IPS DF 6.9 (cell line): ENCODE data around the gene RIMBP2.
A peak's percentile ranks its signal among the peaks of the same experiment; 100 is the strongest.
"Not testable (repeated sequence)": the region's sequence is repeated elsewhere in the genome, so short reads cannot be mapped to it uniquely, and the experiment has no call there.

Source experiments
- DNase-seq: peaks from one replicate; pipeline ENCODE4 v3.0.0-alpha.2; 2013; ENCODE audit warnings: low read depth, low spot score
- H3K27ac ChIP-seq: one replicate; pipeline ENCODE4 v1.5.1; 2013; ENCODE audit warnings: low read length, control low read depth
- H3K27me3 ChIP-seq: 2 replicates; pipeline ENCODE4 v1.6.1; 2013; ENCODE audit warnings: mild to moderate bottlenecking, low read length; ENCODE audit not compliant: control insufficient read depth, insufficient read depth
- H3K36me3 ChIP-seq: 2 replicates; pipeline ENCODE4 v1.6.1; 2013; ENCODE audit warnings: low read length; ENCODE audit not compliant: control insufficient read depth, insufficient read depth
- H3K4me1 ChIP-seq: 2 replicates; pipeline ENCODE4 v1.6.1; 2013; ENCODE audit warnings: low read length; ENCODE audit not compliant: control insufficient read depth, insufficient read depth
- H3K4me3 ChIP-seq: 2 replicates; pipeline ENCODE4 v1.5.1; 2013; ENCODE audit warnings: mild to moderate bottlenecking, low read length
- H3K9me3 ChIP-seq: 2 replicates; pipeline ENCODE4 v1.6.1; 2013; ENCODE audit warnings: low read length, inconsistent platforms; ENCODE audit not compliant: control insufficient read depth, insufficient read depth
- WGBS: extraction: QIAGEN DNeasy Blood & Tissue Kit; methylation state at CpG from one replicate; pipeline ENCODE4 v1.1.7; 2013; ENCODE audit warnings: mixed read lengths, missing lambda C conversion rate; ENCODE audit not compliant: insufficient read length, insufficient coverage; 5-methylcytosine and 5-hydroxymethylcytosine counted together

The RIMBP2 gene

GRCh38 chr12:130748786-130749185, 32.7 kb upstream of the RIMBP2 start:
- Histone ChIP-seq H3K9me3 (no peaks in the 10 kb centered on the region), H3K27me3 (no peaks in the 10 kb centered on the region), H3K4me1 (no peaks in the 10 kb centered on the region), H3K4me3 (no peak overlapping the region), H3K36me3 (no peaks in the 10 kb centered on the region), H3K27ac (no peak overlapping the region)
- DNase-seq: no peak
- WGBS: no CpG with 5 or more reads among the region's 10 CpGs

- H3K36me3 ChIP-seq: no peaks in the 10 kb centered on the region
- no peaks in the 10 kb centered on the region for H3K4me1 ChIP-seq
- no peaks in the 10 kb centered on the region for H3K27me3 ChIP-seq
- H3K9me3 ChIP-seq: peaks cover 1% of the 10 kb centered on the region; the same call in 1 of the 2 replicates
- WGBS: no CpG with 5 or more reads among the region's 13 CpGs
- DNase-seq: peak; percentile 35
- no peak overlapping the region for H3K27ac ChIP-seq
- H3K4me3 ChIP-seq: no peak overlapping the region
These were observed 32.0 kb upstream of the RIMBP2 start for GRCh38 chr12:130747867-130748740.

GRCh38 chr12:130746546-130746945, 30.4 kb upstream of the RIMBP2 start:
- Histone ChIP-seq H3K27me3 (no peaks in the 10 kb centered on the region), H3K4me3 (no peak overlapping the region), H3K4me1 (no peaks in the 10 kb centered on the region), H3K9me3 (peaks cover 6% of the 10 kb centered on the region), H3K27ac (no peak overlapping the region), H3K36me3 (no peaks in the 10 kb centered on the region)
- DNase-seq: no peak
- no CpG with 5 or more reads among the region's 9 CpGs for WGBS

- Histone ChIP-seq H3K27ac (no peak overlapping the region), H3K4me3 (no peak overlapping the region), H3K27me3 (no peaks in the 10 kb centered on the region), H3K4me1 (no peaks in the 10 kb centered on the region), H3K36me3 (no peaks in the 10 kb centered on the region), H3K9me3 (peaks cover 6% of the 10 kb centered on the region)
- no peak for DNase-seq
- WGBS: 100% methylated on average over 1 of the region's 4 CpGs
These were observed 29.8 kb upstream of the RIMBP2 start for GRCh38 chr12:130745921-130746320.

GRCh38 chr12:130744274-130744673, 28.2 kb upstream of the RIMBP2 start:
- H3K27ac ChIP-seq: no peak overlapping the region
- H3K4me1 ChIP-seq: no peaks in the 10 kb centered on the region
- no peak overlapping the region for H3K4me3 ChIP-seq
- peaks cover 6% of the 10 kb centered on the region for H3K9me3 ChIP-seq
- no peaks in the 10 kb centered on the region for H3K36me3 ChIP-seq
- no peak for DNase-seq
- WGBS: no CpG with 5 or more reads among the region's 5 CpGs
- H3K27me3 ChIP-seq: no peaks in the 10 kb centered on the region

- Histone ChIP-seq H3K4me3 (no peak overlapping the region), H3K36me3 (no peaks in the 10 kb centered on the region), H3K27me3 (no peaks in the 10 kb centered on the region), H3K9me3 (peaks cover 6% of the 10 kb centered on the region), H3K27ac (no peak overlapping the region), H3K4me1 (no peaks in the 10 kb centered on the region)
- WGBS: no CpG with 5 or more reads among the region's 5 CpGs
- DNase-seq: no peak
These were observed 27.5 kb upstream of the RIMBP2 start for GRCh38 chr12:130743606-130744005.

GRCh38 chr12:130743176-130743575, 27.1 kb upstream of the RIMBP2 start:
- H3K9me3 ChIP-seq: peaks cover 6% of the 10 kb centered on the region
- no peaks in the 10 kb centered on the region for H3K27me3 ChIP-seq
- no peak overlapping the region for H3K4me3 ChIP-seq
- no peak for DNase-seq
- H3K36me3 ChIP-seq: no peaks in the 10 kb centered on the region
- WGBS: no CpG with 5 or more reads among the region's 2 CpGs
- no peaks in the 10 kb centered on the region for H3K4me1 ChIP-seq
- H3K27ac ChIP-seq: no peak overlapping the region

GRCh38 chr12:130742716-130743115, 26.6 kb upstream of the RIMBP2 start:
- no peaks in the 10 kb centered on the region for H3K4me1 ChIP-seq
- no peaks in the 10 kb centered on the region for H3K27me3 ChIP-seq
- no peak overlapping the region for H3K27ac ChIP-seq
- 100% methylated on average over 1 of the region's 1 CpG for WGBS
- no peak for DNase-seq
- no peaks in the 10 kb centered on the region for H3K36me3 ChIP-seq
- H3K9me3 ChIP-seq: peaks cover 8% of the 10 kb centered on the region
- no peak overlapping the region for H3K4me3 ChIP-seq

GRCh38 chr12:130742112-130742511, 26.0 kb upstream of the RIMBP2 start:
- no CpG with 5 or more reads among the region's 12 CpGs for WGBS
- no peaks in the 10 kb centered on the region for H3K4me1 ChIP-seq
- H3K36me3 ChIP-seq: no peaks in the 10 kb centered on the region
- H3K27me3 ChIP-seq: no peaks in the 10 kb centered on the region
- no peak for DNase-seq
- H3K9me3 ChIP-seq: peaks cover 11% of the 10 kb centered on the region
- H3K4me3 ChIP-seq: no peak overlapping the region
- H3K27ac ChIP-seq: no peak overlapping the region

- H3K9me3 ChIP-seq: peaks cover 16% of the 10 kb centered on the region
- no peaks in the 10 kb centered on the region for H3K4me1 ChIP-seq
- WGBS: no CpG with 5 or more reads among the region's 10 CpGs
- H3K36me3 ChIP-seq: no peaks in the 10 kb centered on the region; the same call in 1 of the 2 replicates
- no peak overlapping the region for H3K4me3 ChIP-seq
- no peak overlapping the region for H3K27ac ChIP-seq
- no peaks in the 10 kb centered on the region for H3K27me3 ChIP-seq
- DNase-seq: no peak
These were observed 23.5 kb upstream of the RIMBP2 start for GRCh38 chr12:130739571-130739970.

GRCh38 chr12:130738403-130738802, 22.3 kb upstream of the RIMBP2 start:
- not testable (repeated sequence) for DNase-seq
- WGBS: no CpG with 5 or more reads among the region's 4 CpGs

More at GRCh38 chr12:130738403-130738802, 22.3 kb upstream of the RIMBP2 start:
- H3K27ac ChIP-seq, H3K27me3 ChIP-seq, H3K4me3 ChIP-seq, H3K36me3 ChIP-seq, H3K4me1 ChIP-seq: not testable (repeated sequence)
- peaks cover 16% of the 10 kb centered on the region for H3K9me3 ChIP-seq
